HG03432 (cell line): ENCODE measurements around the gene ZIC4.

Experiments used
- ATAC-seq: cut with Tn5 transposase; IDR thresholded peaks from one replicate; pipeline ENCODE4 v1.9.1; 2021; ENCODE audit warnings: mild to moderate bottlenecking, moderate library complexity; ENCODE audit not compliant: unreplicated experiment

The ZIC4 gene

GRCh38 chr3:147393261-147393942 is 12.9 kb downstream of the ZIC4 start:
- ATAC-seq, result no peak

DNA sequence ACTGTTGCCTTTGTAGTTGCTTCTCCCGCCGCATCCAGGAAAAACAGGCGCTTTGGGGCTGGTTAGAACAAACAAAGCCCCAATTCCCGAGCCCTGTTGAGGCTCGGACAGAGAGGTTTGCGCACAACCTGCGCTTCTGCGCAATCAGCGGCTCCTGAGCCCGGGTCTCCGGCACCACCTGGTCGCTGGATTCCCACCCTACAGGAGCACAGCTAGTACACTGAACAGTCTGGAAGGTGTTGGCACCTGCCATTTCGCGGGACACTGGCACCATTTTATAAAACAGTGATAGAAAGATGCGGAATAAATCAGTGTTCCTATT is 13.8 kb downstream of the ZIC4 start:
- peak; percentile 9 for ATAC-seq

GRCh38 chr3:147391781-147392624 is 14.3 kb downstream of the ZIC4 start:
- ATAC-seq, result peak; percentile 40

GRCh38 chr3:147390589-147391569 is 15.5 kb downstream of the ZIC4 start:
- no peak for ATAC-seq

DNA sequence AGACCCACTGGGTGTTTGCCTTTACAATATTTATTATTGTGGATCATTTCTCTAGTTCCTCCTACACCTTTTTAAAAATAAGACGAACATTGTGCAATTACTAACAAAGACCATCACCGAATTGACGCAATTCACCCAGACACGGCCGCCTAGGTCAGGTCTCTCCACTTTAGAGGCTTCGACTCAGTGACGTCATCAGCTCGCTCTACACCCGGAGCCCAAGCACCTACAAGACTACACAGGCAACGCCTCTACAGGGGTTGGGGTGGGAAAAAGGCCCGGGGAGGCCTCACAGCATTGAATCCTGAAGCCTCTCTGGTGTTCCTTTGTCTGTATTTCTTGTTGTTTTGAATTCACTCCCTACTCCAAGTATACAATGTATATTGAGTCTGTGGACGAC is 16.6 kb downstream of the ZIC4 start:
- no peak for ATAC-seq

GRCh38 chr3:147388700-147389580 is 17.4 kb downstream of the ZIC4 start:
- no peak for ATAC-seq

DNA sequence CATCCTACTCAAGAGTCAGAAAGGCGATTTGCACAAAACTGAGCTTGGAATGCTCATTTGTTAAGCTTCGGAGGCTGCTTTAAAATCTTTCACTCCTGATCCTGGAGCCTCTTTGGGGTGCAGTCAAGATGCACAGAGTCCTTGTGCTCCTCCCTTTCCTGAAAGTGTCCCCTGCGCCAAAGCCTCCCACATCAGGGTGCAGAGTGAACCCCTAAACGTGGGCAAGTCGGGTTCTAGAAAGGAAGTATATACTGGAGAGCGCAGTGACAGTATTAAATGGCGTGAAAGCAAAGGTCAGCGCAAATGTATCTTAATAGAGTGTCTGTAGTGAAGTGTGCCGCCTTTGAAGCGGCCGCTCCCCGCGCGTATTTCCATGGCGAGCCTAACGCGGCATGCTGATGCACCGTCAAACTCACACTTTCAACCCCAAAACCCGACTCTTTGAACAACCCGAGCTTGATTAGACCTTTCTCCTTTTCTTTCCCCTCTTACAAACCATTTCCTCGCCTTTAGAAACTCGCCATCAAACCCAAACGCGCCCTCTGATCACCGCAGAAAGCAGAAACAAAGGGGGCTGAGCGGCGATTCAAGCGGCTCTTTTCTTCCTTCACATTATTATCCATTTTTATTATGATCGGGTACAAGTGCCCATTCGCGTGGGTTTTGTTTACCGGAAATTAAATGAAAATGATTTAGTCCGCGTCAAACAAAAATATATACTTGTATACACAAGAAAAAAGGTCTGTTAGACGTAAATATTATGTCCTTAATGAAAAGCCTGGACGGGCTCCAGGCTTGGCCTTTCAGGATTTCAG is 18.3 kb downstream of the ZIC4 start:
- ATAC-seq, result no peak

GRCh38 chr3:147387291-147387884 is 19.0 kb downstream of the ZIC4 start:
- no peak for ATAC-seq

DNA sequence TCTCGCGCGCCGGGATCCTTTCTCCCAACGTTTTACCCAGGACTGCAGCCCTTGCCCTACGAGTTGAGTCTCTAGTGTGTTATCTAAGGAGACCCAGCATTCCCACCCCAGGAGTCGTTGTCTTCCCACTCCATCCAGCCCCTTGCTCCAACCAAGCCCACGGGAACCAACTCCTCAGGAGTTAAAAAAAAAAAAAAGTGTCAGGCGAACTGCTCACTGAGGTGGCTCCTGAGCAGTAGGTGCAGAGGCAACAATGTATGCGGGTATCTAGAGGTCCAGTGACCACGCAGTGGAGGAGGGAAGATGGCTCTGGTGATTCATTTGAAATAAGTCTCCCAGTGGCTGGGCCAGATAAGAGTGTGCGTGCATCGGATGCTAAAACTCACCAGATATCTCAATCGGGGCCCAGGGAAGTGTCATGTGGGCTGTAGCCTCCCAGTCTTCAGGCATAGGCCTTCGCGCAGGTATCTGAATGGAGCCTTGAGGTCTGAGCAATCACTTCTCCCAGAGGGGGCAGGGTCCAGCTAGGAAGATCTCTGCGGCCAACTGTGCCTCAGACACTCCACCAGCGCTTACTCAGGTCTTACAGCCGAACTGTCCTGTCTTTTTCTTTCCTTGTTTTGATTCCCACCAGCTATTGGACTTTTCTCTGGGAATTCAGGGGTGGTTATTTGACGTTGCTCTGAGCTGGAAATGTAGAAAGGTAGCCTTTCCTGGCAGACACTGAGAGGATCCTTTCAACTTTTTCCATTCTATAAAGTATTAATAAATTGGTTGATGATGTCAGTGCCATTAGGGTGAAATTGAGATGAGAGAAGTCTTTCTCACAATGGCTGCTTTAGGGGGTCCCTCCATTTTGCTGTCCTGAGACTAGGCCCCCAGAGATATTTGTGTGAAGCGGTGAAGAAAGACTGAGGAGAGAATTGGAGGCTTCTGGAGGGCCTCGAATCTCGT is 21.0 kb downstream of the ZIC4 start:
- ATAC-seq, result no peak

DNA sequence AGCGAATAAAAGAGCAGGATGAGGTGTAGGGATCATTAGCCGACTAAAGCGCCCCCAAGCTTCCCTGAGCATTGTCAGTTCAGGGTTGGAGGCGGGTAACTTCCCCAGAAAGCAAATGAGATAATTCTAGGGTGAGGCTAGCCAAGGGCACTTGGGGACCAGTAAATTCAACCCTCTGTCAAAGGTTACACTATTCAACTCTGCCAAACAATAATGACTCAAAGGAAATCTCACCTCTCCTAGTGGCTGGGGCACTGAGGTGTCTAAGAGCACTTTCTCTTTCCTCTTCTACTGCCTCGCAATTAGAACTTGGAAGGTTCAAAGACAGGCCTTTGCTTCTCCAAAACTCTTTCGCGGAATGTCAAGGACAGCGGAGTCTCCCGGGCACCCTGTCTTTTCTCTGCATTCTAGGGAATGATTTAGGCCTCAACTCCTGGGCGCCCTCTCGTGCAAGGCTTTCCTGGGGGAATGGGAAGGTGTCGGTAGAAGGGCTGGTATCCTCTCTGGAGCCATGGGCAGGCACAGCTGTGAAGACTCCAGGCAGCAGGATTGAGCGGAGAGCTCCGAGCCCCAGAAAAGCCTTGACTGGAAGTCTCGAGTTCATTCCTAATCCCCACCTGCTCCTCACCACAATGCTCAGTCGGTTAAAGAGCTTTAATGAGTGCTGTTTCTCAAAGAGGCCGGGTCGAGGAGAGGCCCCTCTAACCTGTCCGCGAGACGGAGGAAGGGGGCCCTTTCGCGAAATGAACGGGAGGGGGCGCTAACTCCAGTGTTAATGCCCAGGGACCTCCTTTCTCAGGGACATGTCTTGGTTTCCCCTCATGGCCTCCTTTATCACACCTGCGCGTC is 21.9 kb downstream of the ZIC4 start:
- ATAC-seq, result no peak

DNA sequence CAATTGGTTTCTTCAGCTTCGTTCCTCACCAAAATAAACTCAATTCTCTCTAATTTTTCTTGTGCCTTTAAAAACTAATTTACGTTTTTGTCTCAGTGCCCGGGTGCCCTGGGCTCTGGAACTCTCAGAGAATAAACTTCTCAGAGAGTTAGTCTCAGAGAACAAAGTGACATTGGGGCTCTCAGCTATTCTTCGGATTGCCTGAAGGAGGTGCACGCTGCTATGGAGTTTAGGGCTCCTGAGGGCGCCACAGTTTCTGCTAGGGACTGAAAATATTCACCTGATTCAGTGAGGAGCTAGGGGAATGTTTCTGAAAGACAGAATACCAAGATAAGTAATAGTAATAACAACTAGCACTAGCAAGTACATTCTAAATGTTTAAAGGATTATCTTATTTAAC is 22.7 kb downstream of the ZIC4 start:
- ATAC-seq, result peak; percentile 59

- ATAC-seq, result no peak
Measured at GRCh38 chr3:147381596-147381995, 24.7 kb downstream of the ZIC4 start.

DNA sequence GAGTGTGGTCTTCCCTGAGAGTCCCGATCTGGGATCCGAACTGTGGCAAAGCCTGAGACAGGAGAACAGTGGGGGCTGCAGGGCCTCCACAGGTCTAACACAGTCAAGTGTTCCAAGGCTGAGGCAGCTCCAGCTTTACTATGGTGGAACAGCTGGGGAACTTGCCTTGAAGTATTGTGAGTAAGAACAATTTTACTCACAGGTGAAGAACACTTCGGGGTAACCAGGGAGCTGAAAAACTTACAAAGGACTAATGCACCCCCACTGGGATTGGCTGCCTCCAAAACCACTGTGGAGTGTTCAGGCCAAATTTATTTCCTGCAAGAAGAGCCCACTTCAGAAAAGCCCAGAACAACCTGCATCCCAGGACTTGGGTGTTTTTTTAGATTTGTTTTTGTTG is 25.4 kb downstream of the ZIC4 start:
- no peak for ATAC-seq

- no peak for ATAC-seq
Measured at GRCh38 chr3:147380387-147380951, 25.9 kb downstream of the ZIC4 start.

DNA sequence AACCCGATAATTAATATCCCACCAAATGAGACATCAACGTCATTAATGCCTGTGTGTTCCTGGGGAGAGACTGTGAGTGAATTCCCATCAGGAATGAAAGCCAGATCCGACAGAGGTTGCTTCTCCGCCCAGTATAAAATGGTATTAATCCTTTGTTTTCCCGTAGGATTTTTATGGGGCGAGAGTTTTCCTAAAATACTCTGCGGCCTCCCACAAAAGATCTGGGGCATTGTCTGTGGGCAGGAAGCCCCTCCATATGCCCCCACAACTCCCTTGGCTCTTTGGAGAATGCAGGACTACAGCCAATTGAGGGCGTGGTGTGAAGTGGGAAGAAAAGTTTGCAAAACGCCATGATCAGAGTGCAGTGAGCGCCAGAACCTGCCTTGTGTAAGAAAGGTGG is 26.7 kb downstream of the ZIC4 start:
- no peak for ATAC-seq

DNA sequence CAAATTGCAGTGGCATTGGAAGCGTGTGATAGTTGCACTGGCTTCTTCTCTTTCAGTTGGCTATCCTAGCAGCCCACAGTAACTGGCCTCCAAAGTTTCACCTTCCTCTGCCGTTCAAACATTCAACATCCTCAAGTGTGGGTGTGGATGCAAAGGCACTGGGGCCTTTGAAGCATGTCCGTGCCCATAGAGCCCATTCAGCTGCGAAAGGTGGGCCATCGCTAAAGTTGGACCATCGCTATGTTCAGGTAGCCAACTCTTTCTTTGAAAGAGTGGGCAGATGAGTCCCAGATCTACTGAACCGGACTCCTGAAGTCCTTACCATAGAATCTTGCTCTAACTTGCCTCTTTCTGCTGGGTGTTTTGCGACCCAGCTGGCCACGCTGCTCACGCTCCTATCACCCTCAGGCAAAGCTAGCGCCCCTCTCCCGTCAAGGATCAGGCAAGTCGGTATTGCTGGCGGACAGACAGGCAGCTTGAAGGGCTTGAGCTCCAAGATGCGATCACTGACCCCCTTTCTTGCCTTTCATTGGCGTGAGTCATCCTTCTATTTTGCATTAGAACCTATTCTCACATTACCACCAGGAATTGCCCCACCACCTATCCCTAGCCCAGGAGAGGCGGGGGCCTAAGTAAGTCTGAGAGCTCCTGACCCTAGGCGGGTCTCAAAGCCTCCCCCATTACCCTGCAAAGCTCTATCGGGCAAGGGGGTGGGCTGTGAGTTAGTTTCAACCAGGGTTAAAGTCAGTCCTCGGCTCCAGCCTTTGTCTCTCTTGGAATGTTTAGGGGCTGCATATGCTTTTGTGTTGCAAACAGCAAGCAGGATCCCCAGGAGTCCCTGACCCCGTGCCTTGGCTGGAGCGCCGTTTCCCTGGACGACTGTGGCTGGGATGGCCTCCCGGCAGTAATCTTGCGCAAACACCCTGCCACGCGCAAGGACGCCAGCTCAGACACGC is 28.7 kb downstream of the ZIC4 start:
- no peak for ATAC-seq
